ENCODE data around the gene FOXP4.

GRCh38 chr6:41591859-41592502 is 45.8 kb downstream of the FOXP4 start:
- TF ChIP-seq CTCF (IDR thresholded peaks at IDR 0.05; ENCODE audit: insufficient read depth, low read depth, low read length) = peak; percentile 82
- TF ChIP-seq EZH2 (IDR thresholded peaks at IDR 0.05; ENCODE audit: insufficient read depth, low read length) = no peak

Data from astrocyte (in vitro differentiated cells and primary cell).